H9 (cell line): ENCODE results near the gene SUFU. TPM values are rescaled to one million over a fixed set of nuclear protein-coding genes. Genes with fewer than 3 reads are reported as not detected.

Source experiments
- DNase-seq: peaks from one replicate; pipeline ENCODE4 v3.0.0-alpha.2; 2017
- H2AFZ ChIP-seq: one replicate; pipeline ENCODE4 v1.6.1; 2013; ENCODE audit warnings: mild to moderate bottlenecking, low read length, control low read depth, moderate library complexity
- H2AK5ac ChIP-seq: 2 replicates; pipeline ENCODE4 v1.6.1; 2013; ENCODE audit warnings: low read length, control low read depth, mixed read lengths; ENCODE audit not compliant: insufficient read length
- H2BK120ac ChIP-seq: one replicate; pipeline ENCODE4 v1.6.1; 2013; ENCODE audit warnings: low read depth, mild to moderate bottlenecking, low read length, control low read depth, inconsistent platforms; ENCODE audit not compliant: poor library complexity, severe bottlenecking
- H2BK12ac ChIP-seq: 2 replicates; pipeline ENCODE4 v1.6.1; 2013; ENCODE audit warnings: low read length, control low read depth, mixed read lengths, low read depth; ENCODE audit not compliant: insufficient read length
- H2BK15ac ChIP-seq: 2 replicates; pipeline ENCODE4 v1.6.1; 2013; ENCODE audit warnings: low read depth, low read length, control low read depth
- H2BK20ac ChIP-seq: one replicate; pipeline ENCODE4 v1.6.1; 2013; ENCODE audit warnings: low read depth, mild to moderate bottlenecking, low read length, control low read depth, inconsistent platforms; ENCODE audit not compliant: poor library complexity, severe bottlenecking
- H2BK5ac ChIP-seq: 2 replicates; pipeline ENCODE4 v1.6.1; 2013; ENCODE audit warnings: low read length, control low read depth, mixed read lengths; ENCODE audit not compliant: insufficient read length
- H3K14ac ChIP-seq: 2 replicates; pipeline ENCODE4 v1.6.1; 2013; ENCODE audit warnings: low read length, control low read depth; ENCODE audit not compliant: insufficient read depth
- H3K18ac ChIP-seq: 2 replicates; pipeline ENCODE4 v1.6.1; 2013; ENCODE audit warnings: low read depth, mild to moderate bottlenecking, mixed read lengths, low read length, control low read depth; ENCODE audit not compliant: insufficient read length
- H3K23ac ChIP-seq: 2 replicates; pipeline ENCODE4 v1.6.1; 2013; ENCODE audit warnings: low read length, control low read depth, mixed read lengths, low read depth; ENCODE audit not compliant: insufficient read length
- H3K23me2 ChIP-seq: 2 replicates; pipeline ENCODE4 v1.6.1; 2013; ENCODE audit warnings: low read depth, mild to moderate bottlenecking, mixed read lengths, low read length, control low read depth; ENCODE audit not compliant: insufficient read length, poor library complexity, severe bottlenecking
- H3K27ac ChIP-seq: 2 replicates; pipeline ENCODE4 v1.5.1; 2013; ENCODE audit warnings: low read length, control low read depth, mixed read lengths, low read depth; ENCODE audit not compliant: insufficient read length
- H3K27me3 ChIP-seq: 2 replicates; pipeline ENCODE4 v1.6.1; 2013; ENCODE audit warnings: low read length, control low read depth, inconsistent platforms; ENCODE audit not compliant: insufficient read depth
- H3K4ac ChIP-seq: 2 replicates; pipeline ENCODE4 v1.6.1; 2013; ENCODE audit warnings: low read depth, mild to moderate bottlenecking, control low read depth, inconsistent platforms, low read length, moderate library complexity
- H3K4me1 ChIP-seq: 2 replicates; pipeline ENCODE4 v1.6.1; 2013; ENCODE audit warnings: low read length, control low read depth, inconsistent platforms; ENCODE audit not compliant: insufficient read depth
- H3K4me2 ChIP-seq: 2 replicates; pipeline ENCODE4 v1.6.1; 2013; ENCODE audit warnings: low read length, control low read depth, mixed read lengths; ENCODE audit not compliant: insufficient read length, insufficient read depth
- H3K56ac ChIP-seq: 2 replicates; pipeline ENCODE4 v1.6.1; 2013; ENCODE audit warnings: low read depth, mild to moderate bottlenecking, mixed read lengths, low read length, control low read depth; ENCODE audit not compliant: insufficient read length
- H3K79me1 ChIP-seq: 2 replicates; pipeline ENCODE4 v1.6.1; 2013; ENCODE audit warnings: low read depth, mild to moderate bottlenecking, moderate library complexity, low read length, control low read depth, inconsistent platforms; ENCODE audit not compliant: insufficient read depth, poor library complexity, severe bottlenecking
- H3K79me2 ChIP-seq: 2 replicates; pipeline ENCODE4 v1.6.1; 2013; ENCODE audit warnings: low read length, control low read depth, inconsistent platforms; ENCODE audit not compliant: insufficient read depth
- H3K9ac ChIP-seq: 2 replicates; pipeline ENCODE4 v1.6.1; 2013; ENCODE audit warnings: low read length, control low read depth, mixed read lengths; ENCODE audit not compliant: insufficient read length; ENCODE audit errors: extremely low read depth
- H3K9me3 ChIP-seq: one replicate; pipeline ENCODE4 v1.6.1; 2013; ENCODE audit warnings: low read depth, low read length, inconsistent platforms; ENCODE audit not compliant: control insufficient read depth
- H3T11ph ChIP-seq: one replicate; pipeline ENCODE4 v1.6.1; 2013; ENCODE audit warnings: mild to moderate bottlenecking, low read length, control low read depth, inconsistent platforms
- H4K20me1 ChIP-seq: one replicate; pipeline ENCODE4 v1.6.1; 2013; ENCODE audit not compliant: control insufficient read depth, insufficient read length, insufficient read depth
- H4K5ac ChIP-seq: 2 replicates; pipeline ENCODE4 v1.6.1; 2013; ENCODE audit warnings: low read depth, mild to moderate bottlenecking, mixed read lengths, low read length, control low read depth; ENCODE audit not compliant: insufficient read length
- H4K8ac ChIP-seq: replicated peaks from 2 replicates; pipeline ENCODE4 v1.6.1; 2013; ENCODE audit warnings: low read length, control low read depth, mixed read lengths, low read depth; ENCODE audit not compliant: insufficient read length
- H4K91ac ChIP-seq: 2 replicates; pipeline ENCODE4 v1.6.1; 2013; ENCODE audit warnings: low read depth, mild to moderate bottlenecking, moderate library complexity, mixed read lengths, low read length, control low read depth; ENCODE audit not compliant: insufficient read length
- H3K27ac Mint-ChIP-seq, 3 experiments: 2 replicates in 2 of 3; 3 replicates in 1 of 3; pipeline ENCODE4 v1.8.0; 2020 to 2021; ENCODE audit warnings: mixed read lengths in 3 of 3, mild to moderate bottlenecking in 1 of 3, moderate library complexity in 1 of 3
- H3K27me3 Mint-ChIP-seq: 2 replicates; pipeline ENCODE4 v1.8.0; 2021; ENCODE audit warnings: low read depth, mild to moderate bottlenecking, moderate library complexity, mixed read lengths
- H3K36me3 Mint-ChIP-seq, 3 experiments: 2 replicates in 2 of 3; 3 replicates in 1 of 3; pipeline ENCODE4 v1.8.0; 2020 to 2021; ENCODE audit warnings: low read depth in 3 of 3, mixed read lengths in 3 of 3; ENCODE audit not compliant: insufficient read depth in 1 of 3
- H3K4me1 Mint-ChIP-seq, 2 experiments: 2 replicates each; pipeline ENCODE4 v1.8.0; 2020; ENCODE audit warnings: mixed read lengths in 2 of 2
- H3K4me3 Mint-ChIP-seq, 2 experiments: 2 replicates in 1 of 2; 3 replicates in 1 of 2; pipeline ENCODE4 v1.8.0; 2020 to 2021; ENCODE audit warnings: mild to moderate bottlenecking in 2 of 2, mixed read lengths in 2 of 2, moderate library complexity in 1 of 2
- H3K9me3 Mint-ChIP-seq, 2 experiments: 2 replicates in 1 of 2; 3 replicates in 1 of 2; pipeline ENCODE4 v1.8.0; 2020; ENCODE audit warnings: mild to moderate bottlenecking in 2 of 2, mixed read lengths in 2 of 2, moderate library complexity in 1 of 2
- WGBS: extraction: QIAGEN DNeasy Blood & Tissue Kit; methylation state at CpG from one replicate; pipeline ENCODE4 v1.1.7; 2013; ENCODE audit warnings: missing lambda C conversion rate, low lambda C conversion rate, mixed read lengths; ENCODE audit not compliant: insufficient read length; ENCODE audit errors: extremely low coverage; 5-methylcytosine and 5-hydroxymethylcytosine counted together
- total RNA-seq: library from RNA; stranded (reverse); gene quantifications from 2 replicates; pipeline ENCODE4 v1.2.1, GENCODE V29; 2021
- TF ChIP-seq, protein P1 (sequence below): fragments of 200-600 bp; sonication (generic); conservative IDR thresholded peaks from 3 replicates; pipeline ENCODE4 v1.8.0; 2021; ENCODE audit warnings: antibody characterized with exemption, mild to moderate bottlenecking

The SUFU gene
- total RNA-seq, 1 experiment from 2014 or later: 9.5 TPM

- Histone ChIP-seq H2BK20ac (no peak overlapping the region), H3K9me3 (no peaks in the 10 kb centered on the region), H4K20me1 (no peaks in the 10 kb centered on the region), H3K23me2 (no peaks in the 10 kb centered on the region), H3K79me2 (no peaks in the 10 kb centered on the region), H3K79me1 (no peaks in the 10 kb centered on the region), H2AFZ (no peak overlapping the region), H3T11ph (no peak overlapping the region), H2AK5ac (no peak overlapping the region), H4K5ac (no peak overlapping the region), H4K91ac (no peak overlapping the region), H3K9ac (no peak overlapping the region), H2BK15ac (no peak overlapping the region), H3K4me2 (no peak overlapping the region), H4K8ac (no peak overlapping the region), H3K4ac (no peak overlapping the region), H2BK5ac (no peak overlapping the region), H3K27ac (no peak overlapping the region), H2BK120ac (no peak overlapping the region), H3K23ac (no peak overlapping the region), H3K18ac (no peak overlapping the region), H3K4me1 (no peaks in the 10 kb centered on the region), H3K56ac (no peak overlapping the region), H2BK12ac (no peak overlapping the region), H3K14ac (no peak overlapping the region), H3K27me3 (no peaks in the 10 kb centered on the region)
- H3K27ac Mint-ChIP-seq: no peak overlapping the region; a peak in 1 of 7 replicates
- no peaks in the 10 kb centered on the region for H3K4me1 Mint-ChIP-seq
- no peak for DNase-seq
- TF ChIP-seq, protein P1, sequence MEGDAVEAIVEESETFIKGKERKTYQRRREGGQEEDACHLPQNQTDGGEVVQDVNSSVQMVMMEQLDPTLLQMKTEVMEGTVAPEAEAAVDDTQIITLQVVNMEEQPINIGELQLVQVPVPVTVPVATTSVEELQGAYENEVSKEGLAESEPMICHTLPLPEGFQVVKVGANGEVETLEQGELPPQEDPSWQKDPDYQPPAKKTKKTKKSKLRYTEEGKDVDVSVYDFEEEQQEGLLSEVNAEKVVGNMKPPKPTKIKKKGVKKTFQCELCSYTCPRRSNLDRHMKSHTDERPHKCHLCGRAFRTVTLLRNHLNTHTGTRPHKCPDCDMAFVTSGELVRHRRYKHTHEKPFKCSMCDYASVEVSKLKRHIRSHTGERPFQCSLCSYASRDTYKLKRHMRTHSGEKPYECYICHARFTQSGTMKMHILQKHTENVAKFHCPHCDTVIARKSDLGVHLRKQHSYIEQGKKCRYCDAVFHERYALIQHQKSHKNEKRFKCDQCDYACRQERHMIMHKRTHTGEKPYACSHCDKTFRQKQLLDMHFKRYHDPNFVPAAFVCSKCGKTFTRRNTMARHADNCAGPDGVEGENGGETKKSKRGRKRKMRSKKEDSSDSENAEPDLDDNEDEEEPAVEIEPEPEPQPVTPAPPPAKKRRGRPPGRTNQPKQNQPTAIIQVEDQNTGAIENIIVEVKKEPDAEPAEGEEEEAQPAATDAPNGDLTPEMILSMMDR: no peak
- no peak overlapping the region for H3K4me3 Mint-ChIP-seq
- no peaks in the 10 kb centered on the region for H3K9me3 Mint-ChIP-seq
- H3K27me3 Mint-ChIP-seq: no peaks in the 10 kb centered on the region; the same call in 1 of the 2 replicates
- no CpG with 5 or more reads among the region's 2 CpGs for WGBS
- H3K36me3 Mint-ChIP-seq: peaks cover 0 to 7% (median 5%) of the 10 kb centered on the region in 3 experiments; a peak in 4 of 7 replicates
Measured at GRCh38 chr10:102527546-102527945, 23.8 kb downstream of the SUFU start.
